Activated naive CD8-positive, alpha-beta T cell treated with anti-CD3 and anti-CD28 coated beads, Interleukin-2, amount 50 U/mL, for 16 hours (primary cell): ENCODE results near the gene WASF2.
A peak's percentile ranks its signal among the peaks of the same experiment; 100 is the strongest.
"Not testable (repeated sequence)": the region's sequence is repeated elsewhere in the genome, so short reads cannot be mapped to it uniquely, and the experiment has no call there.

Source experiments
- DNase-seq: peaks from one replicate; pipeline ENCODE4 v3.0.0-alpha.2; 2020; ENCODE audit warnings: low read depth, low spot score

The WASF2 gene, protein sequence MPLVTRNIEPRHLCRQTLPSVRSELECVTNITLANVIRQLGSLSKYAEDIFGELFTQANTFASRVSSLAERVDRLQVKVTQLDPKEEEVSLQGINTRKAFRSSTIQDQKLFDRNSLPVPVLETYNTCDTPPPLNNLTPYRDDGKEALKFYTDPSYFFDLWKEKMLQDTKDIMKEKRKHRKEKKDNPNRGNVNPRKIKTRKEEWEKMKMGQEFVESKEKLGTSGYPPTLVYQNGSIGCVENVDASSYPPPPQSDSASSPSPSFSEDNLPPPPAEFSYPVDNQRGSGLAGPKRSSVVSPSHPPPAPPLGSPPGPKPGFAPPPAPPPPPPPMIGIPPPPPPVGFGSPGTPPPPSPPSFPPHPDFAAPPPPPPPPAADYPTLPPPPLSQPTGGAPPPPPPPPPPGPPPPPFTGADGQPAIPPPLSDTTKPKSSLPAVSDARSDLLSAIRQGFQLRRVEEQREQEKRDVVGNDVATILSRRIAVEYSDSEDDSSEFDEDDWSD

GRCh38 chr1:27489973-27490741, at the start of gene WASF2:
Gene WASF2 (minus strand): TSS chr1:27490167. CDS start chr1:27428890, 61,277 bp downstream.
- peak; percentile 96 for DNase-seq

DNA sequence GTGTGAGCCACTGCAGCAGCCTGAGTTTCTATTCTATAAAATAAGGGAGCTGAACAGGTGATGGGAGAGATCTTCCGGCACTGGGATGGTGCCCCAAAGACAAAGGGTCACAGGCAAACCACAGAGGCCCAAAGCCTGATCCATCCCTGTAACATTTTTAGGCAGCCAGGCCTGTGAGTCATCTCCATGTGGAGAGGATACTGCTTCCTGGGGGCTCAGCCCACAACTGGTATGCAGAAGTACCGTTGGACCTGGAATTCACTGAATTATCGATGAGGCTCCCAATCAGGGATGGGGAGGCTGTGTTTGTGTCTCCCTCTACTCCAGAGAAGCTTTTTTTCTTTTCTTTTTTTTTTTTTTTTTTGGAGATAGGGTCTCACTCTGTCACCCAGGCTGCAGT, 48.8 kb upstream of the WASF2 start:
- no peak for DNase-seq

- not testable (repeated sequence) for DNase-seq
Observed at GRCh38 chr1:27538305-27538676, 48.3 kb upstream of the WASF2 start.

GRCh38 chr1:27536767-27537166, 46.8 kb upstream of the WASF2 start:
- DNase-seq = no peak

DNA sequence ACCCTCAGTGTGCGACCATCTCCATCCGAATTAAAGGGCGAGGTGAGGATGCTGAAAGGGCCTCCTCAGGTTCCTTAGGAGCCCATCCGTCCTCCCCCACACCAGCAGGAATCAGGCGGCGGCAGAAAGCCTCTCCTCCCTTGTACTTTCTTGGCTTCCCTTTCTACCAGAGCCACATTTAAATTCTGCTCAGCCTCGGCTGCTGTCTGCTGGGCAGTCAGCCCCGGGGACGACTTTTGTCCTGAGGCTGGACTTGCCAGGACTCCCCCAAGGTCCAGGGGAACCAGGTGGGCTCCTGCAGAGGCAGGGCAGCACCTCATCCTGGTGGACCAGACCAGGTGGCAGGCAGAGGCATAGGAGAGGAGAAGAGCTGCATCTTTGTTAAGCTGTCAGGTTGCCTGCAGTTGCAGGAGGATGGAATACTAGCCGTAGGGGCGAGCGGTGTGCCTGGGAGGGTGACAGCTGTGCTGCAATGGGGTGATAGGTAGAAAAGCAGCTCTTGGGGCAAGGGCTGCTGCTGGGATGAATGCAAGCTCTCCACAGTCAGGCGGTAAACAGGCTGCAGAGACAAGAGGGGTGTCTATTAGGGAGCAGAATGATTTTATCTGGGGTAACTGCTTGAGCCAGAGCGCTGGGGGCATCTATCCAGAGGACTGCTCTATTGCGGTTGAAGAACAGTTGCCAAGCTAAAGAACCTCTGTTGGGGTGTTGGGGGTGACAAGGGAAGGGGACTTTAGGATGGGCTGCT, 46.2 kb upstream of the WASF2 start:
- DNase-seq = no peak

DNA sequence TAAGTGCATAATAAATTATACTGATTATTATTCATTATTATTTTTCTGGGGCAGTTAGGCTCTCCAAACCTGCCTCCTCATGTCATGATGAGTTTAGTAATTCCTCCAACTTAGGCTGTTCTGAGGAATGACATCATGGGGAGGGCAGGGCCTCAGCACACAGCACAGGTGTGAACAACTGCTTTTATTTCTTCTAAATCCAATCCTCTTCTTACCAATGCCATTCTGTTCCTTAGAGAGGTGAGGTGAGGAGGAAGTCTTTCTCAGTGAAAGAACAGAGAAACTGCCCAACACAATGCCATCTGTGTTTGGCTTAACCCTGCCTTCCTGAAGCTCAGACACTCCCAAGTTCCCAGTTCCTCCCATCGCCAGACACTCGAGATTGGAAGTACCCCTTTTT, 45.4 kb upstream of the WASF2 start:
- no peak for DNase-seq

GRCh38 chr1:27531959-27532685, 42.2 kb upstream of the WASF2 start:
- no peak for DNase-seq

DNA sequence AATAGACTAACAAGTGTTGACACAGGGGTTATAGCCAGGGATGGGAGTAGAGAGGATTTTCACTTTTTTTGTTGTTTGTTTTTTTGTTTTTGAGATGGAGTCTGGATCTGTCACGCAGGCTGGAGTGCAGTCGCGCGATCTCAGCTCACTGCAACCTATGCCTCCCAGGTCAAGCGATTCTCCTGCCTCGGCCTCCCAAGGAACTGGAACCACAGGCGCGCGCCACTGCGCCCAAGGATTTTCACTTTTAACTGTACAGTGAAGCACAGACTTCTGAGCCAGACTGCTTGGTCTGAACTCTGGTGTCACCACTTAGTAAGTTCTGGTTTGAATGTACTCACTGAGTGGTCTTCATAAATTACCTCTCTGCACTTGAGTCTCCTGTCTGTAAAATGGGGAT, 40.2 kb upstream of the WASF2 start:
- no peak for DNase-seq

DNA sequence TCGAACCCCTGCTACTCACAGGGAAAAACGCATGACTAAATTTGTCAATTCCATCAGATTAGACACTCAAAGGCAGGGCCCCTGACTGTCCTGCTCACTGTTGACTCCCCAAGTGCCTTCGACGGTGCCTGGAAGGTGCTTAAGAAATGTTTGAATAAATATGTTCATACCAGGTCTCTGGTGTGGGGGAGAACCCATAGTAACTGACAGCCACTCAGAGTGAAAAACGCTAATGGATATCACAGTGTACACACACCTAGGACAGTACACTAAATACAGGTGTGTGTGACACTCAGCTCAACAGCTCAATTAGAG, 39.7 kb upstream of the WASF2 start:
- DNase-seq = no peak

DNA sequence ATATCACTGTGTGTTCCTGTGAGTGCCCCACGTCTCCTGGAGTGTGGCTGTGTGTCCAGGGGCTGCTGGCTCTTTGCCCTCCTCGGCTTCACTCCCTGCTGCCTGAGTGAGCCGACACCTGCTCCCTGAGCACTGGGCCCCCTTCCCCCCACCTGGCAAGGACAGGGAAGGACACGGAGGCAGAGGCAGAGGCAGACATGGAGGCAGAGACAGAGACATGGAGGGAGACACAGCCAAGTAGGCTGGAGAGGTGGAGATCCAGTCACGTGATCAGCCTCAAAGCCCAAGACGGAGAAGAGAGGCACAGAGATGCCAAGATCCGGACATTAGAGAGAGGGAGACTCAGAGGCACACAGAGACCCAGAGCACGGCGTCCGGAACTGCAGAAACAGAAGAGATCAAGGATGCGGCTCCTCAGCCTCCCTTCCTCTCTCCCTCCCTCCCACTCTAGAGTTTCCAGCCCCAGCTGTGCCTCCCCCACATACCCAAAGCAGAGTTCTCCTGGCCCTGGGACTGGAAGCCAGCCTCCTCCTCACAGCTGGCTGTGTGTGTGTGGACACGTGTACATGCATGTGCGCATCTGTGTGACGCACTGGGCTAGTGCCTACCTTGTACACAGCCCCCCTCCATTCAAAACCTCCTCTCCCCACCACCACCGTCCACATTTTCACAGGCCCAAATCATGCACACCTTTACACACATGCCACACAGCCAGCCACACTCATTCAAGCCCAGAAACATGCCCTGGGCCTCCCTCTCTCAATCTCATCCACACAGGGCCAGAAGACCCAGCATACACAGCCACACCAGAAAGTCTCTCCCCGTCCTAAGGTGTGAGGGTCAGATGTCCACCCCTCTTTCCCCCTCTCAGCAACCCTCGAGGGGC, 39.1 kb upstream of the WASF2 start:
- DNase-seq = no peak

- no peak for DNase-seq
Observed at GRCh38 chr1:27527890-27528817, 38.2 kb upstream of the WASF2 start.

GRCh38 chr1:27527223-27527889, 37.4 kb upstream of the WASF2 start:
- no peak for DNase-seq

DNA sequence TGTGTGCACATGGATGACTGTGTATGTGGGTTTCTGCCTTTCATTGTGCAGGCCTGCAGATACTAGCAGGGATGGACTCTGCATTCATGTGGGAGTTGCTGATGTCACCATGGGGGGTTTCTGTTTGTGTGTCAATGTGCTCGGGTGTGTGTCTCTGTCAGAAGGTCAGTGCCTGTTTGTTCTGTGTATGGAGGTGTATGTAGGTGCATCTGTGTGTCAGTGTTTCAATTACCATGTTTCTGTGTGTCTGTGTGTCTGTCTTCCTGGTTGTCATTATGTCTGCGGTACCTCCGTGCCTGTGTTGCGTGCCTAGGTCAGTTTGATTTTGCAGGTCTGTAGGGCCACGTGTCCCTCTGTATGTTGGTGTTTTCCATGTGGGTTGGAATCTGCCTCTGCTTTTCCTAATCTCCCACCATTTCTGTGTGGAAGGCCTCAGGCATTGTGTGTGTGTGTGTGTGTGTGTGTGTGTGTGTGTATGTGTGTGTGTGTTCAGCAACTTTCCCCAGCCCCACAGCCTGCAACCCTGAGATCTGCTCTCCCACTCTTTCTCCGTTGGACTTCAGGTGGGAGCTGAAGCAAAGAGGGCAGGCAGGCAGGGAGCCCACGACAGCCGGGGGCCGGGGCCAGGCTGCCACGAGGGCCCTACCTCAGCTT, 36.7 kb upstream of the WASF2 start:
- no peak for DNase-seq

DNA sequence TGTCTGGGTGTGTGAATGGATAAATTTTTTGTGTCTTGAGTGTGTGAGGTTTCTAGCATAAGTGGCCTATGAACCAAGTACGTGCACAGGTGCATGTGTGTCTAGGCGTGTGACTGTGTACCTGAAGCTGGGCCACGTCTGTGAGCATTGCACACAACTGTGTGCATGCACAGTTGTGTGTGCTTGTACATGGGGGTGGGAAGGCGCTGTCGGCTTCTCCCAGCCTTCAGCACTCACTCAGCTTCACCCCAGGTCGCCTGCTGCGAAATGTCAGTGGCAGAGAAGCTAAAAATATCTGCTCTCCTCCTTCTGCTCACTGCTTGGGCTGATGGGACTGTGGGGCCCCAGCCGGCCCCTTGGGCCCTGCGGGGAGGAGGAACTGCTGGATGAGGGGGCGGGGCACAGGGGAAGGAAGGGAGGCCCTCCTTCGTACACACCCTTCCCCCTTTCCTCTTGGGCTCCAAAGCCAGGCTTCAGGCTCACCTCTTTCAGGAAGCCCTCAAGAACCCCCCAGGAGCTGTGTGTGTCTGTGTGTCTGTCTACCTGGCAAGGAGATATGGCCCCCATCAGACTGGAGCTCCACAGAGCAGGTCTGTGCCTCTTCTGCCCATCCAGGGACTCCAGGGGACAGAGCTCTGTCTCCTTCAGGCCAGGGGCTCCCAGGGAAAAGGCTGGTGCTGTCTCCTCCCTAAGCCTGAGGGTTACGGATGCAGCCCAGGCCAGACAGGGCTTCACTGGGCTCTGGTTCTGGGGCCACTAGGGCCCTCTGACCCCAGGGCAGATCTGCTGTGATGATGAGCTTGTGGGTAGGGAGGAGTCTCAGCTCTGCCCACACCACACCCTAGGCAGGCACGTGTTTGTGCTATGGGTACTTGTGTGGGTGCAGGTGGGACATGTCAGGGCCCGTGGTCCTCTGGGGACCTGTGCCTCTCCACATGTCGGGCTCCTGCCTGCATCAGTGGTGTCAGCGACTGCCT, 35.6 kb upstream of the WASF2 start:
- DNase-seq = no peak

GRCh38 chr1:27523337-27524020, 33.5 kb upstream of the WASF2 start:
- DNase-seq = no peak
